ENCODE results near the gene LACTBL1.

DNA sequence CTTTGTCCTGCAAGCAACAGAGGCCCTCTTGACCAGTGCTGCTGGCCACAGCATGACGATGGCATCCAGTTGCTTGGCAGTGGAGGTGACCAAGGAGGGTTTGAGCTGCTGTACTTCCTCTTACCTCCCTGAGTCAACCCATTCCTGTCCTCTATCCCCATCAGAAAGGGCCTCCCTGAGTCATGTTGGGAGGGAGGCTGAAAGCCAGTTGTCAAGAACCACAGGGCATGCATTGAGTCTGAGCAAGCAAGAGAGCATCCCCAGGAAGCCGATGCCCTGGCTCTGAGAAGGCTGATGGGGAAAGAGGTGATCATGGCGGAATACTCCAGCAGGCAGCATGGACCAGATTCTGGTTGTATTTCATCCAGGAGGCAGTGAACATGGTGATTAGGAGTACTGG lies 69.6 kb downstream of the LACTBL1 start:
- no peak for TF ChIP-seq POLR2A (IDR thresholded peaks at IDR 0.05)
- TF ChIP-seq, protein P1, sequence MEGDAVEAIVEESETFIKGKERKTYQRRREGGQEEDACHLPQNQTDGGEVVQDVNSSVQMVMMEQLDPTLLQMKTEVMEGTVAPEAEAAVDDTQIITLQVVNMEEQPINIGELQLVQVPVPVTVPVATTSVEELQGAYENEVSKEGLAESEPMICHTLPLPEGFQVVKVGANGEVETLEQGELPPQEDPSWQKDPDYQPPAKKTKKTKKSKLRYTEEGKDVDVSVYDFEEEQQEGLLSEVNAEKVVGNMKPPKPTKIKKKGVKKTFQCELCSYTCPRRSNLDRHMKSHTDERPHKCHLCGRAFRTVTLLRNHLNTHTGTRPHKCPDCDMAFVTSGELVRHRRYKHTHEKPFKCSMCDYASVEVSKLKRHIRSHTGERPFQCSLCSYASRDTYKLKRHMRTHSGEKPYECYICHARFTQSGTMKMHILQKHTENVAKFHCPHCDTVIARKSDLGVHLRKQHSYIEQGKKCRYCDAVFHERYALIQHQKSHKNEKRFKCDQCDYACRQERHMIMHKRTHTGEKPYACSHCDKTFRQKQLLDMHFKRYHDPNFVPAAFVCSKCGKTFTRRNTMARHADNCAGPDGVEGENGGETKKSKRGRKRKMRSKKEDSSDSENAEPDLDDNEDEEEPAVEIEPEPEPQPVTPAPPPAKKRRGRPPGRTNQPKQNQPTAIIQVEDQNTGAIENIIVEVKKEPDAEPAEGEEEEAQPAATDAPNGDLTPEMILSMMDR (IDR thresholded peaks at IDR 0.05) = no peak
